Epithelial cell of prostate (primary cell): ENCODE measurements around the gene MID1.
A peak's percentile ranks its signal among the peaks of the same experiment; 100 is the strongest.
"Not testable (repeated sequence)": the region's sequence is repeated elsewhere in the genome, so short reads cannot be mapped to it uniquely, and the experiment has no call there.

Experiments used
- DNase-seq: peaks from one replicate; pipeline ENCODE4 v3.0.0-alpha.2; 2011; ENCODE audit warnings: low read depth, low spot score
- H3K27ac ChIP-seq: fragments of 450-650 bp; 2 replicates; pipeline ENCODE4 v1.5.1; 2017; ENCODE audit warnings: mild to moderate bottlenecking

Gene MID1

GRCh38 chrX:10617999-10618351 is 2.4 kb downstream of the MID1 start:
- H3K27ac ChIP-seq: peak overlapping the region; percentile 55
- DNase-seq: no peak

- no peak for DNase-seq
- peak overlapping the region; percentile 55 for H3K27ac ChIP-seq
Observed at GRCh38 chrX:10617186-10617998, 3.0 kb downstream of the MID1 start.

- DNase-seq: no peak
- no peak overlapping the region for H3K27ac ChIP-seq
Observed at GRCh38 chrX:10615931-10616774, 4.2 kb downstream of the MID1 start.

GRCh38 chrX:10612215-10612614 is 8.2 kb downstream of the MID1 start:
- no peak overlapping the region for H3K27ac ChIP-seq

DNA sequence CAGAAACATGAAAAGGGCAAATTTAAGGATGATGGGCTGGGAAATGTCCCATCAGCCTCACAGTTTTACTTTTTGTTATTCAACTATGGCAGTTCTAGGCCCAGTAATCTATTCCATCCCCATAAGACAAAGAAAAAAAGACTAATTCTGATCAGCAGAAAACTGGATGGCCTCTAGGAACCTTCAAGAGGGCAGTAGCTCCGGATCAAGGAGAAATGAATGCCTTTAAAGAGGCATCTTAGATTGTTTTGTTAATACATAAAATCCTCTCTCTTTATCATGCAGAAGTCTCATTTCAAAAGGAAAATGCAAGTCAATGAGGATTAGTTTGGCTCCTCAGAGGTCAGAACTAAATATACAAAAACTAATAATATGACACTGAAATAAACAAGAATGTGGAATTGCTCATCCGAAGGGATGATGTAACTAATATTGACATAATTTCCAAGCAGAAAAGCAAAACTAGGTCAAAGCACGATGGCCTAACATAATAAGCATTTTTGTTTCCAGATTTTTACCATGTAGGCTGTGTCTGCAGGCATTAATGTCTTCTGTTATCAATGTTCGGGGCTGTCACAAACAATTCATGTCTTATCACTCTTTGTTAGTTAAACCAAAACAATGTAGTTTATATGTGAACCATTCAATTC is 8.8 kb downstream of the MID1 start:
- H3K27ac ChIP-seq: no peak overlapping the region
- DNase-seq: no peak

More at GRCh38 chrX:10612215-10612614, 8.2 kb downstream of the MID1 start:
- DNase-seq: no peak

DNA sequence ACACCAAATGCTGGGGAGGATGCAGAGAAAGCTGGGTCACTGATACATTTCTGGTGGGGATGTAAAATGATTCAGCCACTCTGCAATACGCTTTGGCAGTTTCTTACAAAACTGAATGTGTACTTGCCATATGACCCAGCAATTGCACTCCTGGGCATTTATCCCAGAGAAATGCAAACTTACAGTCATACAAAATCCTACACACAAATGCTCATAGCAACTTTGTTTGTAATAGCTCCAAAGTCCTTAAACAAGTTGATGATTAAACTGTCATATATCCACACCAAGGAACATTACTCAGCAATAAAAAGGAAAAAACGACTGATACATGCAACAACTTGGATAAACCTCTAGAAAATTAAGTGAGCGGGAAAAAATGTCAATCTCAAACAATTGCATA is 12.3 kb downstream of the MID1 start:
- no peak overlapping the region for H3K27ac ChIP-seq
- DNase-seq: no peak

- H3K27ac ChIP-seq: no peak overlapping the region
- no peak for DNase-seq
Observed at GRCh38 chrX:10607233-10607632, 13.2 kb downstream of the MID1 start.

DNA sequence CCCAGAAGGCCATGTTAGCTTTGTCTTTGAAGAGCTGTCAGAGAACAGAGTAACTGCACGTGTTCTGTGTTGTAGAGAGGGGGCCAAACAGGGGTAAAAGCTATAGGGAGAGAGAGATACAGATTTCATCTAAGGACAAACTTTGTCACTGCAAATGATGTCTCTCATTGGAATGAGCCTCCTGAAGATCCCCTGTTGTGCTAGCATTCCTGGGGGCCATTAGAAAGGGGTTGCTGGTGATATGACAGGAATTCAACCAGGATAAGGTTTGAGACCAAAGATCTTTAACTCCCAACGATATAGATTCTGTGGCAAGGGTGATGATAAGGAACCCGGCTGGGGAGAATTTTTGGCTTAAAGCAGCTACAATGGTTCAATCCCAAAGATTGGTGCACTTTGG is 16.8 kb downstream of the MID1 start:
- H3K27ac ChIP-seq: no peak overlapping the region
- DNase-seq: no peak

DNA sequence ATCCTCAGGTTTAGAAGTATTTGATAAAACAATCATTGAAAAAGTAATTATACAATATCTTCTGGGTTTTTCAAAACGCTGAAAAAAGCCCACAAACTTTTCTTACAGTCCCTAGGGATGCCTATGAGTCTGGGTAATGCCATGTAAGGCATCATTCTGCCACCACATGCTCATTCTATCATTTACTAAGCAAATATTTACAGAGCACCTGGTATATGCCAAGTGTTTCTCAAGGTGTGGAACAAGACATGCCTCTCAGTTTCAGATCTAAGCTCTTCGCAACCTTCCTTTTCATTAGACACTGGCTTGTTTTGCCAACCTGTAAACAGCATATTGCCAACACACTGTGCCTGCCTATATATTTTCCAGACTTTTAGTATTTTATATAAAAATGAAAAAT is 17.7 kb downstream of the MID1 start:
- no peak for DNase-seq
- H3K27ac ChIP-seq: no peak overlapping the region

DNA sequence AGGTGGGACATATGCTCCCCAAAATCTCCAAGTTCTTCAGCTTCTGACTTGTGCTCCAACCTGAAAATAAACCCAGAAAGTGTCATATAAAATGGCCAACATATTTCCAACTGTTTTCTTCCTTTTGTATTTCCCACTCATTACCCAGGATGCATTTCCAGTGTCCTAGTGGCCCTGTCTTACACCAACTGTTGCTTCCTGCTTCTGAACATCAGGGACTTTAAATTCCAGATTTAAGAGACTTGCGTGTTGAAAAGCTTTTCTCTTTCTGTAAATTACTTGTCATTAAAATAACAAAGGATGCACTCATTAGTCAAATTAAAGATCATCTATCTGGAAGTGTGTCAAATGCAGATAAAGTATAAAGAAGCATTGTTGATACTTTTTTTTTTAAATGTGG is 19.9 kb downstream of the MID1 start:
- DNase-seq: no peak
- H3K27ac ChIP-seq: no peak overlapping the region

- DNase-seq: no peak
- H3K27ac ChIP-seq: no peak overlapping the region
Observed at GRCh38 chrX:10598540-10598939, 21.8 kb downstream of the MID1 start.

- no peak for DNase-seq
- no peak overlapping the region for H3K27ac ChIP-seq
Observed at GRCh38 chrX:10597871-10598270, 22.5 kb downstream of the MID1 start.

GRCh38 chrX:10591363-10592335 is 28.7 kb downstream of the MID1 start:
- no peak for DNase-seq
- no peak overlapping the region for H3K27ac ChIP-seq

DNA sequence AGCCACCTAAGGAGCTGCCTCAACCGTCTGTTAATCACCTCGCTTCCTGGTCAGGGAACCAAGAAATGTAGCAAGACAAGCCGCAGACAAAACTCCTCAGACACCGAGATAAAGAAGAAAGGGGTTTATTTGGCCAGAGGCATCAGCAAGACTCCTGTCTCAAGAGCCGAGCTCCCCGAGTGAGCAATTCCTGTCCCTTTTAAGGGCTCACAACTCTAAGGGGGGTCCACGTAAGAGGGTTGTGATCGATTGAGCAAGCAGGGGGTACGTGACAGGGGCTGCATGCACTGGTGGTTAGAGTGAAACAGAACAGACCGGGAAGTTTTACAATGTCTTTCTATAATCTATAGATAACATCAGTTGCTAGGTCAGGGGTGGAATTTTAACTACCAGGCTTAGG is 30.6 kb downstream of the MID1 start:
- DNase-seq, H3K27ac ChIP-seq: not testable (repeated sequence)

DNA sequence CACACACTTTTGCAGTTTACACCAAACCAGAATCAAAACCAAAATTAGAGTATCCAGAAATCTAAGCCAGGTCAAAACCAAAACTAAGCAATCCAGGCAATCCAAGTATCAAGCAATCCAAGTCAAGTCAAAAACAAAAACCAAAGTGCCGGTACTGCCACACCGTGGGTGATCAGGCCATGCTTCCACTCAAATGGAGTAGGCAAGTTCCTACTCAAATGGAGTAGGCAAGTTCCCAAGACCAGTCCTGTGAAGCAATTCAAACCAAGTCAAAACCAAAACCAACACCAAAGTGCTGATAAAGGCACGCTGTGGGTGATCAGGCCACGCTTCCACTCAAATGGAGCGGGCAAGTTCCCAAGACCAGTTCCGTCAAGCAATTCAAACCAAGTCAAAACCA is 31.3 kb downstream of the MID1 start:
- no peak for DNase-seq
- no peak overlapping the region for H3K27ac ChIP-seq

DNA sequence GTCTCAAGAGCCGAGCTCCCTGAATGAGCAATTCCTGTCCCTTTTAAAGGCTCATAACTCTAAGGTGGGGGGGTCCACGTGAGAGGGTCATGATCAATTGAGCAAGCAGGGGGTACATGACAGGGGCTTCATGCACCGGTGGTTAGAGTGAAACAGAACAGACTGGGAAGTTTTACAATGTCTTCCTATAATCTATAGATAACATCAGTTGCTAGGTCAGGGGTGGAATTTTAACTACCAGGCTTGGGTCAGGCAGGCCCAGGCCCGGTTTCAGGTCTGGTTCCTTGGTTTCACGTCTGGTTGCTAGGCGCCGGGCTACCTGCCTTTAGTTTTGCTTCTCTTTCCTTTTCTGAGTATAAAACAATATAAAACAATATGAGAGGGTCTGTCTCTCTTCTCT is 35.5 kb downstream of the MID1 start:
- not testable (repeated sequence) for H3K27ac ChIP-seq, DNase-seq

GRCh38 chrX:10582945-10583344 is 37.4 kb downstream of the MID1 start:
- no peak for DNase-seq
- no peak overlapping the region for H3K27ac ChIP-seq

DNA sequence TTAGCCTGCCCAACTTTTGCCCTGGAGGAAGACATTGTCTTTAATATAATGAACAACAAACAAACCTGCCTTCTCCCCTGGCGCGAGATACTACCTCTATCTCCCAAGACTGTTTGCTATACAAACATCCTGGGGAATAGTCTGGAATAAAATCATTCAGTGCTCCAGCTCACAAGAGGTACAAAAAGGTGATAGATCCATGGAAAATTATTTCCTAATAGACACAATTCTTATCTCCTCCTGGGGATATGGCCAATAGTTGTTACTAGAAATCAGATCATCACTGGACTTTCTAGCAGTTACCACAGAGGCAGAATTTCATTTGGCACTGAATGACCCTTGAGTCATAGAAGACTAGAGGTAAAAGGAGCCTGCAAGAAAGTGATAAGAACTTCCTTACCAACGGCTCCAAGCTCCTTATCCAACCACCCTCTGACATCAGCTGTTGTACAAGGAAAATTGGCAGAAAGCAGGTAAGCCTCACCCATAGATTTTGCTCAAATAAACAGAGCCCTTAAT is 38.1 kb downstream of the MID1 start:
- no peak for DNase-seq
- H3K27ac ChIP-seq: no peak overlapping the region

DNA sequence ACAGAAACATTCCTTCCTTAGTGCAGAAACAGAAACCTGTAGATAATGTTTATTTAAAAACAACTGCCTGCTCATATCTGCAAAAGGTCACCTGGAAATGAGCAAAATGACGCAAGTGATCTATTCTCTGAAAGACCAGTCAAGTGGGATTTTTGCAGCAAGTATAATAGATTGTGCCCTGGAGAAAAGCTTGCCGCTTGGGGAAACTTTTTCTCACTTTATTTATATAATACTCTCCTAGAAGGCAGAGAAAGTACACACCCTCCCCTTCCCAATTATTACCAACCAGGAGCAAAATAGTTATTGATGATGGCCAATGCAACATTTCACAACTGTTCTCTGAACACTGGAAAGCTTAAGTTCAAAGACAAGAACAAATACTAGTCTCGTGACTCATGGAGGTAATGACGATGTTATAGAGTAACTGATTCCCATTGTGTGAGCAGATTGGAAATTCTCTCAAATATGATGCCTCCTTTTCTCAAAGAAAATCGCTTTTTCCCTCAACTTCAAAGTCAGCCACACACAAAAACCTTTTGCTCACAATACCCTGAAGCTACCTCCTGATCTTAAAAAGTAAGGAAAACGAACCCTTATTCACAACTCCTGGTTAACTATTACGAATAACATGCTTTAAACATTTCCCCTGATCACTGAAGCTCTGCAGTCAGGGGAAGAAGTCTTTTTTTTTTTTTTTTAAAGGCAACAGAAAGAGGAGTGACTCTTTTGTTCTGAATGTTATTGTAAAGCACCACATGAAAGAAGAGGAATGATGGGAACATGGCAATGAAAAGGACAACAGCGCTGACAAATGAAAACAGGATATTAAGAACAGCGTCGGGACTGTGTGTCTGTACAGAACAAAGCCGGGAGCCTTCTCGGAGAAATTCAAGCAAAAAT is 41.0 kb downstream of the MID1 start:
- peak overlapping the region; percentile 84 for H3K27ac ChIP-seq
- no peak for DNase-seq
